Measurements from ENCODE around the gene SPN. TPM values are rescaled to one million over a fixed set of nuclear protein-coding genes. Genes with fewer than 3 reads are reported as not detected.

The SPN gene
- total RNA-seq, 1 donor from 2014 or later: not detected

DNA sequence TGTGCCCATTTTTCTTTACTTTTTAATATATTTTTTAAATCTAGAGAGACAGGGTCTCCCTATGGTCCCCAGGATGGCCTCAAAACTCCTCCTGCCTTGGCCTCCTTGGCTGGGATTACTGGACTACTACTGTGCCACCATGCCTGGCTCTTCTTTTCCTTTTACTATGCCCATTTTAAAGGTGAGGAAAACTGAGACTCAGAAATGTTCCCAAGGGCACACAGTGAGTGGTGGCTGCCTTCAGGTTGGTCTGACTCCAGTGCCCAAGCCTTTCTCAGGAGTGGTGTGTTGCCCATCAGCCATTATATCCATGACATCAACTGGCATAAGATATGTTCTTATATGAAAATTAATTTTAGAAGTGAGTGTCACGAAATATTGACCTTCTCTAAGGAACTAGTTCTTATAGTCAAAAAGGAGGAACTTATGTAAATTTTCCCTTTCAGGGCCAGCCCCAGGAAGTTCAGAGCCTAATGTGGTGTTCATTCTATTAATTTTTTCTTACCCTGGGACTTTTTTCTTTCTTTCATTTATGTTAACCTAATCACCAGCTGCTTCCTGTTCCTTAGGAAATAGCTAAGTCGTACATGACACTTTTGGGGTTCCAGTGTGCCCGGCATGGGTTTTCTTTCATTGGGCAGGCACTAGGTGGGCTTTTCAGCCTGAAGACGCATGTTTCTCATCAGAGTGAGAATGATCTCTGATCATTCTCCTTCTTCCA, 17.9 kb upstream of the SPN start:
- TF ChIP-seq, protein P1, sequence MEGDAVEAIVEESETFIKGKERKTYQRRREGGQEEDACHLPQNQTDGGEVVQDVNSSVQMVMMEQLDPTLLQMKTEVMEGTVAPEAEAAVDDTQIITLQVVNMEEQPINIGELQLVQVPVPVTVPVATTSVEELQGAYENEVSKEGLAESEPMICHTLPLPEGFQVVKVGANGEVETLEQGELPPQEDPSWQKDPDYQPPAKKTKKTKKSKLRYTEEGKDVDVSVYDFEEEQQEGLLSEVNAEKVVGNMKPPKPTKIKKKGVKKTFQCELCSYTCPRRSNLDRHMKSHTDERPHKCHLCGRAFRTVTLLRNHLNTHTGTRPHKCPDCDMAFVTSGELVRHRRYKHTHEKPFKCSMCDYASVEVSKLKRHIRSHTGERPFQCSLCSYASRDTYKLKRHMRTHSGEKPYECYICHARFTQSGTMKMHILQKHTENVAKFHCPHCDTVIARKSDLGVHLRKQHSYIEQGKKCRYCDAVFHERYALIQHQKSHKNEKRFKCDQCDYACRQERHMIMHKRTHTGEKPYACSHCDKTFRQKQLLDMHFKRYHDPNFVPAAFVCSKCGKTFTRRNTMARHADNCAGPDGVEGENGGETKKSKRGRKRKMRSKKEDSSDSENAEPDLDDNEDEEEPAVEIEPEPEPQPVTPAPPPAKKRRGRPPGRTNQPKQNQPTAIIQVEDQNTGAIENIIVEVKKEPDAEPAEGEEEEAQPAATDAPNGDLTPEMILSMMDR (IDR thresholded peaks at IDR 0.05): no peak
- peaks cover 2% of the 10 kb centered on the region for H3K27me3 Mint-ChIP-seq (ENCODE audit: unreplicated experiment)
- no peak for DNase-seq (ENCODE audit: extremely low spot score, unreplicated experiment)
- H3K4me1 Mint-ChIP-seq (ENCODE audit: unreplicated experiment): peaks cover 1% of the 10 kb centered on the region
- H3K27ac Mint-ChIP-seq (ENCODE audit: unreplicated experiment): no peak overlapping the region
- H3K36me3 Mint-ChIP-seq (ENCODE audit: unreplicated experiment): no peaks in the 10 kb centered on the region
- H3K4me3 Mint-ChIP-seq (ENCODE audit: unreplicated experiment): no peak overlapping the region
- no peaks in the 10 kb centered on the region for H3K9me3 Mint-ChIP-seq (ENCODE audit: unreplicated experiment)

GRCh38 chr16:29645694-29646187, 17.3 kb upstream of the SPN start:
- Mint-ChIP-seq H3K9me3 (ENCODE audit: unreplicated experiment) (no peaks in the 10 kb centered on the region), H3K4me3 (ENCODE audit: unreplicated experiment) (no peak overlapping the region), H3K27ac (ENCODE audit: unreplicated experiment) (no peak overlapping the region), H3K4me1 (ENCODE audit: unreplicated experiment) (no peaks in the 10 kb centered on the region), H3K36me3 (ENCODE audit: unreplicated experiment) (no peaks in the 10 kb centered on the region), H3K27me3 (ENCODE audit: unreplicated experiment) (peaks cover 2% of the 10 kb centered on the region)
- TF ChIP-seq, protein P1 (IDR thresholded peaks at IDR 0.05): no peak
- DNase-seq (ENCODE audit: extremely low spot score, unreplicated experiment): no peak

GRCh38 chr16:29646947-29647346, 16.1 kb upstream of the SPN start:
- Mint-ChIP-seq H3K27ac (ENCODE audit: unreplicated experiment) (no peak overlapping the region), H3K4me3 (ENCODE audit: unreplicated experiment) (no peak overlapping the region), H3K4me1 (ENCODE audit: unreplicated experiment) (no peaks in the 10 kb centered on the region), H3K9me3 (ENCODE audit: unreplicated experiment) (no peaks in the 10 kb centered on the region), H3K36me3 (ENCODE audit: unreplicated experiment) (no peaks in the 10 kb centered on the region), H3K27me3 (ENCODE audit: unreplicated experiment) (no peaks in the 10 kb centered on the region)
- no peak for DNase-seq (ENCODE audit: extremely low spot score, unreplicated experiment)
- TF ChIP-seq, protein P1 (IDR thresholded peaks at IDR 0.05): no peak

GRCh38 chr16:29649588-29650494, 13.2 kb upstream of the SPN start:
- Mint-ChIP-seq H3K4me1 (ENCODE audit: unreplicated experiment) (no peaks in the 10 kb centered on the region), H3K9me3 (ENCODE audit: unreplicated experiment) (no peaks in the 10 kb centered on the region), H3K27ac (ENCODE audit: unreplicated experiment) (no peak overlapping the region), H3K4me3 (ENCODE audit: unreplicated experiment) (no peak overlapping the region), H3K36me3 (ENCODE audit: unreplicated experiment) (no peaks in the 10 kb centered on the region), H3K27me3 (ENCODE audit: unreplicated experiment) (peaks cover 2% of the 10 kb centered on the region)
- no peak for DNase-seq (ENCODE audit: extremely low spot score, unreplicated experiment)
- TF ChIP-seq, protein P1 (IDR thresholded peaks at IDR 0.05): no peak

DNA sequence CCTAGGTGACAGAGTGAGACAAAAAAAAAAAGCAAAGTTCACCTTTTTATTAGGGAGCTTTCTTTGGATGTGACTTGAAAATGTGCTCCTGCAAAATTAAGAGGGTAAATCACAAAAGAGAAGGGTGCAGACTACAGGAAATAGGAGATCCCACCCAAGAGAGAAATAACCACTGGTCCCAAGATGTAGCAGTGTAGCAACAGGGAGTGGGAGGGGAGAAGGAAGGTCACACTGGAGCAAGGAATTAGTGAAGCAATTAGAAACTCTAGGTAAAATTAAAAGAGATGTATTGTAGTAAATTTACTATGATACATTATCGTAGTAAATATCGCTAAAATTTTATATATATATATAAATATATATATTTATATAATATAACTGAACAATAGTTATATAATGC, 12.3 kb upstream of the SPN start:
- Mint-ChIP-seq H3K4me3 (ENCODE audit: unreplicated experiment) (no peak overlapping the region), H3K27me3 (ENCODE audit: unreplicated experiment) (peaks cover 2% of the 10 kb centered on the region), H3K4me1 (ENCODE audit: unreplicated experiment) (no peaks in the 10 kb centered on the region), H3K27ac (ENCODE audit: unreplicated experiment) (no peak overlapping the region), H3K9me3 (ENCODE audit: unreplicated experiment) (no peaks in the 10 kb centered on the region), H3K36me3 (ENCODE audit: unreplicated experiment) (no peaks in the 10 kb centered on the region)
- TF ChIP-seq, protein P1 (IDR thresholded peaks at IDR 0.05): no peak
- DNase-seq (ENCODE audit: extremely low spot score, unreplicated experiment): no peak
